GM23338 (cell line): ENCODE data around the gene SLC7A6. TPM values are rescaled to one million over a fixed set of nuclear protein-coding genes. Genes with fewer than 3 reads are reported as not detected.

Experiments
- ATAC-seq: fragments of 200-7000 bp; cut with Tn5 transposase; 3 replicates; pipeline ENCODE4 v1.9.1; 2020
- DNase-seq: peaks from one replicate; pipeline ENCODE4 v3.0.0-alpha.2; 2015; ENCODE audit warnings: low spot score
- H2AFZ ChIP-seq: fragments of 200-600 bp; sonication (generic); 2 replicates; pipeline ENCODE4 v1.8.0; 2016; ENCODE audit warnings: antibody characterized with exemption, mild to moderate bottlenecking, moderate library complexity
- H3F3A ChIP-seq: fragments of 200-600 bp; sonication (generic); replicated peaks from 2 replicates; pipeline ENCODE4 v1.8.0; 2017; ENCODE audit warnings: antibody characterized with exemption, mixed run types, low read depth
- H3K27ac ChIP-seq: fragments of 200-600 bp; sonication (generic); 2 replicates; pipeline ENCODE4 v1.6.1; 2016; ENCODE audit warnings: low read depth
- H3K27me3 ChIP-seq: fragments of 200-600 bp; sonication (generic); 2 replicates; pipeline ENCODE4 v1.8.0; 2016; ENCODE audit warnings: mild to moderate bottlenecking, mixed run types, moderate library complexity; ENCODE audit not compliant: insufficient read depth
- H3K36me3 ChIP-seq: fragments of 200-600 bp; sonication (generic); 2 replicates; pipeline ENCODE4 v1.8.0; 2016; ENCODE audit warnings: mild to moderate bottlenecking; ENCODE audit not compliant: insufficient read depth
- H3K4me1 ChIP-seq: fragments of 200-600 bp; sonication (generic); 2 replicates; pipeline ENCODE4 v1.8.0; 2016; ENCODE audit warnings: mild to moderate bottlenecking, moderate library complexity; ENCODE audit not compliant: insufficient read depth
- H3K4me2 ChIP-seq: fragments of 200-600 bp; sonication (generic); 2 replicates; pipeline ENCODE4 v1.7.1; 2017; ENCODE audit warnings: mixed run types
- H3K4me3 ChIP-seq: fragments of 200-600 bp; sonication (generic); 2 replicates; pipeline ENCODE4 v1.6.1; 2016; ENCODE audit warnings: mixed run types
- H3K79me2 ChIP-seq: fragments of 200-600 bp; sonication (generic); replicated peaks from 2 replicates; pipeline ENCODE4 v1.8.0; 2017; ENCODE audit warnings: mild to moderate bottlenecking; ENCODE audit not compliant: insufficient read depth
- H3K9me2 ChIP-seq: fragments of 200-600 bp; sonication (generic); 2 replicates; pipeline ENCODE4 v1.8.0; 2017; ENCODE audit not compliant: insufficient read depth
- H4K20me1 ChIP-seq: fragments of 200-600 bp; sonication (generic); replicated peaks from 2 replicates; pipeline ENCODE4 v1.8.0; 2017; ENCODE audit warnings: mild to moderate bottlenecking; ENCODE audit not compliant: insufficient read depth
- H3K27ac Mint-ChIP-seq: 2 replicates; pipeline ENCODE4 v1.8.0; 2020; ENCODE audit warnings: inconsistent platforms, mild to moderate bottlenecking, moderate library complexity, mixed read lengths
- H3K27me3 Mint-ChIP-seq: 3 replicates; pipeline ENCODE4 v1.8.0; 2022; ENCODE audit warnings: low read depth, mild to moderate bottlenecking, moderate library complexity, mixed read lengths, inconsistent platforms; ENCODE audit not compliant: insufficient read depth, poor library complexity
- H3K36me3 Mint-ChIP-seq: 3 replicates; pipeline ENCODE4 v1.8.0; 2021; ENCODE audit warnings: low read depth, mild to moderate bottlenecking, inconsistent platforms, moderate library complexity, mixed read lengths
- H3K4me1 Mint-ChIP-seq: 3 replicates; pipeline ENCODE4 v1.8.0; 2020; ENCODE audit warnings: mild to moderate bottlenecking, inconsistent platforms, mixed read lengths
- H3K4me3 Mint-ChIP-seq: 3 replicates; pipeline ENCODE4 v1.8.0; 2021; ENCODE audit warnings: moderate library complexity, mild to moderate bottlenecking, inconsistent platforms, mixed read lengths
- H3K9me3 Mint-ChIP-seq: 3 replicates; pipeline ENCODE4 v1.8.0; 2020; ENCODE audit warnings: moderate library complexity, mild to moderate bottlenecking, inconsistent platforms, mixed read lengths
- CREB1 ChIP-seq: fragments of 250-450 bp; sonication (Bioruptor Pico); IDR thresholded peaks from 2 replicates; pipeline ENCODE4 v1.5.0; 2020; ENCODE audit warnings: low read depth, mild to moderate bottlenecking, moderate library complexity
- EZH2 ChIP-seq: fragments of 200-600 bp; sonication (generic); IDR thresholded peaks from one replicate; pipeline ENCODE4 v1.8.0; 2017; ENCODE audit warnings: antibody characterized with exemption, mild to moderate bottlenecking, low read depth; ENCODE audit not compliant: unreplicated experiment
- EZH2phosphoT487 ChIP-seq: fragments of 200-600 bp; sonication (generic); IDR thresholded peaks from one replicate; pipeline ENCODE4 v1.8.1; 2018; ENCODE audit warnings: antibody characterized with exemption; ENCODE audit not compliant: unreplicated experiment
- JUNB ChIP-seq: IDR thresholded peaks from one replicate; pipeline ENCODE4 v1.6.1; 2016; ENCODE audit warnings: antibody characterized with exemption; ENCODE audit not compliant: unreplicated experiment
- NANOG ChIP-seq: IDR thresholded peaks from 2 replicates; pipeline ENCODE4 v1.6.1; 2016; ENCODE audit warnings: antibody characterized with exemption, borderline replicate concordance
- POLR2AphosphoS5 ChIP-seq: IDR thresholded peaks from 2 replicates; pipeline ENCODE4 v1.6.1; 2016; ENCODE audit warnings: antibody characterized with exemption, low read depth
- STAT1 ChIP-seq: IDR thresholded peaks from one replicate; pipeline ENCODE4 v1.6.1; 2016; ENCODE audit warnings: antibody characterized with exemption; ENCODE audit not compliant: unreplicated experiment
- ZNF114 ChIP-seq: fragments of 250-450 bp; sonication (Bioruptor Pico); IDR thresholded peaks from 2 replicates; pipeline ENCODE4 v1.5.0; 2020; ENCODE audit warnings: mild to moderate bottlenecking, moderate library complexity
- ZNF331 ChIP-seq: fragments of 250-450 bp; sonication (Bioruptor Pico); IDR thresholded peaks from 2 replicates; pipeline ENCODE4 v1.5.0; 2020; ENCODE audit warnings: low read depth, mild to moderate bottlenecking, moderate library complexity
- long read RNA-seq: library from polyadenylated mRNA; unstranded; transcript quantifications from one replicate; pipeline ENCODE4 v2.0.0, GENCODE V29; 2020; ENCODE audit not compliant: unreplicated experiment
- polyA plus RNA-seq: library from polyadenylated mRNA; unstranded; fragments of >200 nt; fragmentation: Nextera tagmentation; extraction: Ambion mirVana; gene quantifications from 2 replicates; pipeline ENCODE4 v1.2.1, GENCODE V29; 2016
- total RNA-seq: library from RNA; depleted of rRNA; stranded (reverse); fragments of >200 nt; shearing (Covaris generic); gene quantifications from 2 replicates; pipeline ENCODE4 v1.2.3, GENCODE V29; 2014; rRNA removed
- TF ChIP-seq, protein P1 (sequence below): IDR thresholded peaks from one replicate; pipeline ENCODE4 v1.6.1; 2018; ENCODE audit warnings: antibody characterized with exemption; ENCODE audit not compliant: unreplicated experiment
- TF ChIP-seq, protein P2 (sequence below): fragments of 250-450 bp; sonication (Bioruptor Pico); IDR thresholded peaks from 2 replicates; pipeline ENCODE4 v1.5.0; 2020; ENCODE audit warnings: mild to moderate bottlenecking, moderate library complexity
- TF ChIP-seq, protein P3 (sequence below): IDR thresholded peaks from 2 replicates; pipeline ENCODE4 v1.6.1; 2016; ENCODE audit warnings: antibody characterized with exemption

The SLC7A6 gene
- total RNA-seq = 19.7 and 30.9 TPM in 2 replicates
- 15.0 and 16.6 TPM in 2 replicates for polyA plus RNA-seq
- long read RNA-seq, partial matches to known transcripts = 1 of 3 reads
- long read RNA-seq, other reads (novel, unspliced or antisense) = 2 of 3 reads

DNA sequence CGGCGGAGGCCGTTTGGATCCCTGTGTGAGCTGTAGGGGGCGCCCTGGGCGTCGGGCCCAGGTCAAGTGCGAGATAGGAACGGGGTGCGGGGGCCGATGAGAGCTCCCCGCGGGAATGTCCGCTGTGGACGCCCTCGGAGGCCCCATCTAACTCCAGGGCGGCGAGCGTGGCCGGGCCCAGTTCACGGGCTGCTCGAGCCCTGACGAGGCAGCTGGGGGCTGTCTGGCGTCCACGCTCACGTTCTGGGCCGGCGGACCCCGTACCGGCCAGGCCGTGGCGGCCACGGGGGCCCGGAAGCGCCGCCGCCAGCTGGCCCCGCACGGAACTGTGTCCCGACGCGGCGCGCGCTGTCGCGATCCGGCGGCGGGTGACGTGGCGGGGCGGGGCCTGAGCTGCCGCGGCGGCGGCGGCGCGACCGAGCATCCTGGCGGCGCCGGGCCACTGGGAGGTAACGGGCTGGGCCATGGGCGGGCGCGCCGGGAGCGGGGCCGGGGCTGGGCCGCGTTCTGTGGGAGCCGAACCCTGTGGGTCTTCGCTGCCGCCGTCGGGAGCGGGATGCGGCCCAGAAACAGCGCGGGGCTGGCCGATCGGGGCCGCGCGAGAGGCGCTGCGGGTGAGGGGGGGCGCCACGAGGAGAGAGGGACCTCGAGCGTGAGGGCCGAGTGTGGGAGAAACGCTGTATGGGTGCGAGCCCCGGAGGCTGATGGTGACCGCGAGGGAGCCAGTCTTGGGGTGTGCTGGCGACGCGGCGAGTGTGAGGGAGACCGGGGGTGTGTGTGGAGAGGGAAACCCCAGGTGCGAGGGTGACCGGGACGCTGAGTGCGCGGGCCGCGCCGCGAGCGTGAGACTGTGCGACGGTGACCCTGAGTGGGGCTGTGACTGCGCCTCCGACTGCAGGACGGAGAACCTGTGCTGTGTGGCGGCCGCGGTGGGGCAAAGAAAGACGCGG, at the start of gene SLC7A6:
TSS of gene SLC7A6 (plus strand) at position 399 of the 950 bp plus-strand sequence. CDS start 10,201 bp downstream, outside the sequence.
- H3K27ac ChIP-seq = no peak within 1 kb of the TSS
- peaks cover 29% of the 10 kb centered on the region for H3K27me3 Mint-ChIP-seq
- H3K4me1 ChIP-seq = peaks cover 20% of the 10 kb centered on the region
- peak within 1 kb of the TSS; percentile 81 for H3K4me3 ChIP-seq
- no peaks in the 10 kb centered on the region for H3K9me2 ChIP-seq
- H3K27me3 ChIP-seq = peaks cover 8% of the 10 kb centered on the region; the same call in 1 of the 2 replicates
- no peaks in the 10 kb centered on the region; the same call in 2 of the 3 replicates for H3K36me3 Mint-ChIP-seq
- H3K4me2 ChIP-seq = peak within 1 kb of the TSS; percentile 83
- peak within 1 kb of the TSS; percentile 97 for H2AFZ ChIP-seq
- no peaks in the 10 kb centered on the region for H3K36me3 ChIP-seq
- H3K4me1 Mint-ChIP-seq = peaks cover 27% of the 10 kb centered on the region
- peak within 1 kb of the TSS; percentile 78; the same call in 1 of the 2 replicates for H3K27ac Mint-ChIP-seq
- H3K9me3 Mint-ChIP-seq = no peaks in the 10 kb centered on the region; the same call in 2 of the 3 replicates
- peak; percentile 70 for ATAC-seq
- peaks cover 38% of the 10 kb centered on the region for H3K79me2 ChIP-seq
- H3F3A ChIP-seq = peaks cover 12% of the 10 kb centered on the region
- DNase-seq = peak; percentile 81
- H3K4me3 Mint-ChIP-seq = peak within 1 kb of the TSS; percentile 92
- H4K20me1 ChIP-seq = peaks cover under 1% of the 10 kb centered on the region
- TF ChIP-seq ZNF331 (CRISPR knock-in tag) (no peak), POLR2AphosphoS5 (no peak; the same call in none of the 2 replicates), JUNB (no peak), EZH2 (no peak), STAT1 (no peak), EZH2phosphoT487 (no peak), CREB1 (CRISPR knock-in tag) (peak; percentile 66; the same call in 1 of the 2 replicates), NANOG (no peak), ZNF114 (CRISPR knock-in tag) (no peak)
- TF ChIP-seq, protein P1, sequence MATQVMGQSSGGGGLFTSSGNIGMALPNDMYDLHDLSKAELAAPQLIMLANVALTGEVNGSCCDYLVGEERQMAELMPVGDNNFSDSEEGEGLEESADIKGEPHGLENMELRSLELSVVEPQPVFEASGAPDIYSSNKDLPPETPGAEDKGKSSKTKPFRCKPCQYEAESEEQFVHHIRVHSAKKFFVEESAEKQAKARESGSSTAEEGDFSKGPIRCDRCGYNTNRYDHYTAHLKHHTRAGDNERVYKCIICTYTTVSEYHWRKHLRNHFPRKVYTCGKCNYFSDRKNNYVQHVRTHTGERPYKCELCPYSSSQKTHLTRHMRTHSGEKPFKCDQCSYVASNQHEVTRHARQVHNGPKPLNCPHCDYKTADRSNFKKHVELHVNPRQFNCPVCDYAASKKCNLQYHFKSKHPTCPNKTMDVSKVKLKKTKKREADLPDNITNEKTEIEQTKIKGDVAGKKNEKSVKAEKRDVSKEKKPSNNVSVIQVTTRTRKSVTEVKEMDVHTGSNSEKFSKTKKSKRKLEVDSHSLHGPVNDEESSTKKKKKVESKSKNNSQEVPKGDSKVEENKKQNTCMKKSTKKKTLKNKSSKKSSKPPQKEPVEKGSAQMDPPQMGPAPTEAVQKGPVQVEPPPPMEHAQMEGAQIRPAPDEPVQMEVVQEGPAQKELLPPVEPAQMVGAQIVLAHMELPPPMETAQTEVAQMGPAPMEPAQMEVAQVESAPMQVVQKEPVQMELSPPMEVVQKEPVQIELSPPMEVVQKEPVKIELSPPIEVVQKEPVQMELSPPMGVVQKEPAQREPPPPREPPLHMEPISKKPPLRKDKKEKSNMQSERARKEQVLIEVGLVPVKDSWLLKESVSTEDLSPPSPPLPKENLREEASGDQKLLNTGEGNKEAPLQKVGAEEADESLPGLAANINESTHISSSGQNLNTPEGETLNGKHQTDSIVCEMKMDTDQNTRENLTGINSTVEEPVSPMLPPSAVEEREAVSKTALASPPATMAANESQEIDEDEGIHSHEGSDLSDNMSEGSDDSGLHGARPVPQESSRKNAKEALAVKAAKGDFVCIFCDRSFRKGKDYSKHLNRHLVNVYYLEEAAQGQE = no peak
- TF ChIP-seq, protein P2, sequence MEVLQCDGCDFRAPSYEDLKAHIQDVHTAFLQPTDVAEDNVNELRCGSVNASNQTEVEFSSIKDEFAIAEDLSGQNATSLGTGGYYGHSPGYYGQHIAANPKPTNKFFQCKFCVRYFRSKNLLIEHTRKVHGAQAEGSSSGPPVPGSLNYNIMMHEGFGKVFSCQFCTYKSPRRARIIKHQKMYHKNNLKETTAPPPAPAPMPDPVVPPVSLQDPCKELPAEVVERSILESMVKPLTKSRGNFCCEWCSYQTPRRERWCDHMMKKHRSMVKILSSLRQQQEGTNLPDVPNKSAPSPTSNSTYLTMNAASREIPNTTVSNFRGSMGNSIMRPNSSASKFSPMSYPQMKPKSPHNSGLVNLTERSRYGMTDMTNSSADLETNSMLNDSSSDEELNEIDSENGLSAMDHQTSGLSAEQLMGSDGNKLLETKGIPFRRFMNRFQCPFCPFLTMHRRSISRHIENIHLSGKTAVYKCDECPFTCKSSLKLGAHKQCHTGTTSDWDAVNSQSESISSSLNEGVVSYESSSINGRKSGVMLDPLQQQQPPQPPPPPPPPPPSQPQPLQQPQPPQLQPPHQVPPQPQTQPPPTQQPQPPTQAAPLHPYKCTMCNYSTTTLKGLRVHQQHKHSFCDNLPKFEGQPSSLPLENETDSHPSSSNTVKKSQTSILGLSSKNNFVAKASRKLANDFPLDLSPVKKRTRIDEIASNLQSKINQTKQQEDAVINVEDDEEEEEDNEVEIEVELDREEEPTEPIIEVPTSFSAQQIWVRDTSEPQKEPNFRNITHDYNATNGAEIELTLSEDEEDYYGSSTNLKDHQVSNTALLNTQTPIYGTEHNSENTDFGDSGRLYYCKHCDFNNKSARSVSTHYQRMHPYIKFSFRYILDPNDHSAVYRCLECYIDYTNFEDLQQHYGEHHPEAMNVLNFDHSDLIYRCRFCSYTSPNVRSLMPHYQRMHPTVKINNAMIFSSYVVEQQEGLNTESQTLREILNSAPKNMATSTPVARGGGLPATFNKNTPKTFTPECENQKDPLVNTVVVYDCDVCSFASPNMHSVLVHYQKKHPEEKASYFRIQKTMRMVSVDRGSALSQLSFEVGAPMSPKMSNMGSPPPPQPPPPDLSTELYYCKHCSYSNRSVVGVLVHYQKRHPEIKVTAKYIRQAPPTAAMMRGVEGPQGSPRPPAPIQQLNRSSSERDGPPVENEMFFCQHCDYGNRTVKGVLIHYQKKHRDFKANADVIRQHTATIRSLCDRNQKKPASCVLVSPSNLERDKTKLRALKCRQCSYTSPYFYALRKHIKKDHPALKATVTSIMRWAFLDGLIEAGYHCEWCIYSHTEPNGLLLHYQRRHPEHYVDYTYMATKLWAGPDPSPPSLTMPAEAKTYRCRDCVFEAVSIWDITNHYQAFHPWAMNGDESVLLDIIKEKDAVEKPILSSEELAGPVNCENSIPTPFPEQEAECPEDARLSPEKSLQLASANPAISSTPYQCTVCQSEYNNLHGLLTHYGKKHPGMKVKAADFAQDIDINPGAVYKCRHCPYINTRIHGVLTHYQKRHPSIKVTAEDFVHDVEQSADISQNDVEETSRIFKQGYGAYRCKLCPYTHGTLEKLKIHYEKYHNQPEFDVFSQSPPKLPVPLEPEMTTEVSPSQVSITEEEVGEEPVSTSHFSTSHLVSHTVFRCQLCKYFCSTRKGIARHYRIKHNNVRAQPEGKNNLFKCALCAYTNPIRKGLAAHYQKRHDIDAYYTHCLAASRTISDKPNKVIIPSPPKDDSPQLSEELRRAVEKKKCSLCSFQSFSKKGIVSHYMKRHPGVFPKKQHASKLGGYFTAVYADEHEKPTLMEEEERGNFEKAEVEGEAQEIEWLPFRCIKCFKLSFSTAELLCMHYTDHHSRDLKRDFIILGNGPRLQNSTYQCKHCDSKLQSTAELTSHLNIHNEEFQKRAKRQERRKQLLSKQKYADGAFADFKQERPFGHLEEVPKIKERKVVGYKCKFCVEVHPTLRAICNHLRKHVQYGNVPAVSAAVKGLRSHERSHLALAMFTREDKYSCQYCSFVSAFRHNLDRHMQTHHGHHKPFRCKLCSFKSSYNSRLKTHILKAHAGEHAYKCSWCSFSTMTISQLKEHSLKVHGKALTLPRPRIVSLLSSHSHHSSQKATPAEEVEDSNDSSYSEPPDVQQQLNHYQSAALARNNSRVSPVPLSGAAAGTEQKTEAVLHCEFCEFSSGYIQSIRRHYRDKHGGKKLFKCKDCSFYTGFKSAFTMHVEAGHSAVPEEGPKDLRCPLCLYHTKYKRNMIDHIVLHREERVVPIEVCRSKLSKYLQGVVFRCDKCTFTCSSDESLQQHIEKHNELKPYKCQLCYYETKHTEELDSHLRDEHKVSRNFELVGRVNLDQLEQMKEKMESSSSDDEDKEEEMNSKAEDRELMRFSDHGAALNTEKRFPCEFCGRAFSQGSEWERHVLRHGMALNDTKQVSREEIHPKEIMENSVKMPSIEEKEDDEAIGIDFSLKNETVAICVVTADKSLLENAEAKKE (CRISPR knock-in tag) = no peak
- TF ChIP-seq, protein P3, sequence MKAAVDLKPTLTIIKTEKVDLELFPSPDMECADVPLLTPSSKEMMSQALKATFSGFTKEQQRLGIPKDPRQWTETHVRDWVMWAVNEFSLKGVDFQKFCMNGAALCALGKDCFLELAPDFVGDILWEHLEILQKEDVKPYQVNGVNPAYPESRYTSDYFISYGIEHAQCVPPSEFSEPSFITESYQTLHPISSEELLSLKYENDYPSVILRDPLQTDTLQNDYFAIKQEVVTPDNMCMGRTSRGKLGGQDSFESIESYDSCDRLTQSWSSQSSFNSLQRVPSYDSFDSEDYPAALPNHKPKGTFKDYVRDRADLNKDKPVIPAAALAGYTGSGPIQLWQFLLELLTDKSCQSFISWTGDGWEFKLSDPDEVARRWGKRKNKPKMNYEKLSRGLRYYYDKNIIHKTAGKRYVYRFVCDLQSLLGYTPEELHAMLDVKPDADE = no peak
